ENCODE data around the gene ZNF69.
"Not testable (repeated sequence)": the region's sequence is repeated elsewhere in the genome, so short reads cannot be mapped to it uniquely, and the experiment has no call there.

ZNF69 gene

DNA sequence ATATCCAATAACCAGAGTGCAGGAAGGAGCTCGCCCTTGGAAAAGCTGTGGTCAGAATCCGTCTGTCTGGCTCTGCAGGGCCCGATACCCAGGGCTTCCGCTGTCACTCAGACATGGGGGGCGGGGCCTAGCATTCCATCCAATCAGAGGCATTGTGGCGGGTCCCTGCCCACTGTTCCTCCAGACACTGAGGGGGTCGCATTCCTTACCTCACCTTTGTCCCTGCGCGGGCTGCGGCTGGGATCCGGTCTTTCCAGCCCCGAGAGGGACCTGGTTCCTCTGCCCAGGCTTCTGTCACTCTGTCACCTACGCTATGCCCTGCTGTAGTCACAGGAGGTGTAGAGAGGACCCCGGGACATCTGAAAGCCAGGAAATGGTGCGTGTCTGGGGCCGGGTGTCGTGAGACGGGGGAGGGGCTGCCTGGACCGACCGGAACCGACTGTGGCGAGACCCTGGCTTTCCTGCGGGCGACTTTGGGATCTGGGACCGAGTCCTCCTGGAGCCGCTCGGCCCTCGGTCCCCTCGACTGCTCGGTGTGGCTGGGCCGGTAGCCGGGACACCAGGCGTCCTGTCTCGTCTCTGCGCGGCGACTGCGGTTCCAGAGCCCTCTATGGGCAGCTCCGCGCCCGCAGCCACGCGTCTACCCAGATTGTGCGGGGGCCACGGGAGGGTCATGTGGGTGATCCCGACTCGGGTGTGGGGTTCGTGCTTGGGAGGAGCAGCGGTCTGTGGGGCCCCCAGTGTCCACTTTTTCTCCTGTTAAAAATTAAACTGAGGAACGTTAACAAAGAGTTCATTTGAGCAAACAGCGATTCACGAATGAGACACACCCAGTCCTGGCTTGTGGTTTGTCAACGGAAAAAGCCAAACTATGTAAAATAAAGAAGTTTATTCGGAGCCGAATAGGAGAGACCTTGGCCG lies at the start of gene ZNF69:
Gene ZNF69, plus strand, starts transcription at position 172 of the 921 bp plus-strand sequence. Its CDS starts 142 bp downstream, at position 314.
- DNase-seq, result peak; percentile 77

DNA sequence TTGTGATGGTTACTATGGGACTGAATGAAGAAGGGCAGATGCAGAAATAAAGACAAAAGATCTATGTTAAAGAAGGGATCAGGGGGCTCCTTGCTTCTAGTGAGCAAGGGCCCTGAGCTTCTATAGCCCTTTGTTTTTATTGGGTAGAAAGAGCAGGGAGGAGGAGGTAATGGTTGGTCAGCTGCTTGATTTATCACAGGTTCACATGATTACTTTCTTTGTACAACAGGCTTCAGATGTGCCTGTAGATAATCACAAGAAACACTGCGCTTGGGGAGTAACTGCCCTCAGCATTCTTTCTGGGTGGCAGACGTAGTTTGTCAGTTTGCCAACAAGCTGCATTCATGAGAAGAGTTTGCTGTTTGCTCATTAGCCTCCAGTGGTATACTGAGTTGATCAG lies 43.9 kb upstream of the ZNF69 start:
- DNase-seq, result no peak

DNA sequence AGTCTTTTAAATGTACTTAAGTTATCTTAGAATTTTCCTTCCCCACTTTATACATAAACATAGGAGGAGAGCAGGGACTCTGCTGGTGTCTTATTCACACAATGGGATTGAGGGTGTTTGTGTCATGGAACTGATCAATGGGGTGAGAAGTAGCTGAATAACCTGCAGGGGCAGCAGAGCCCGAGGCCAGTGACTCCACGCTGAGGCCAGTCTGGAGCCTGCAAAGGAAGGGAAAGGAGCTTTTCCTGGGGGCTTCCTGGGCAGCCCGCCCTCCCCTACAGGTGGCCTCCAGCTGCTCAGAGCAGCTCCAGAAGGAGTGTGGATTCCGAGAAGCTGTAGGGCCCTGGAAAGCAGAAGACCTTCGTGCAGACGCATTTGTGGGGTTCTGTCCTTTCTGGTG lies 40.0 kb upstream of the ZNF69 start:
- not testable (repeated sequence) for DNase-seq

DNA sequence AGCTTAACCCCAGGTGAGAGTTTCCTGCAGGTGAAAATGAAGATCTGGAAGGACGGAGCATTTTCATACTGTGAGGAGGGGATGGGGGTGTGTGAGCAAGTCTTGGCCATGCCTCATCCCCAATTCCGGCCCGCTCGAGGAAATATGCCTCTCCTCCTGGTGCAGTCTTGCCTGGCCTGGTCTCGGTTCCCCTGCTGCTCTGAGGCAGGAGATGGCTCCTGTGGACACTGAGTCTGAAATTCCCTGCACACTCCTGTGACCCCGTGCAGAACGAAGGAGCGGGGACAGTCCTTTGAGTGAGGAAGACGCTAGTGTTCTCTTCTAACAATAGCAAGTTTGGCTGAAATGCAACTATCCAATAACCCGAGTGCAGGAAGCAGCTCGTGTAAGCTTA lies 39.4 kb upstream of the ZNF69 start:
- no peak for DNase-seq

DNA sequence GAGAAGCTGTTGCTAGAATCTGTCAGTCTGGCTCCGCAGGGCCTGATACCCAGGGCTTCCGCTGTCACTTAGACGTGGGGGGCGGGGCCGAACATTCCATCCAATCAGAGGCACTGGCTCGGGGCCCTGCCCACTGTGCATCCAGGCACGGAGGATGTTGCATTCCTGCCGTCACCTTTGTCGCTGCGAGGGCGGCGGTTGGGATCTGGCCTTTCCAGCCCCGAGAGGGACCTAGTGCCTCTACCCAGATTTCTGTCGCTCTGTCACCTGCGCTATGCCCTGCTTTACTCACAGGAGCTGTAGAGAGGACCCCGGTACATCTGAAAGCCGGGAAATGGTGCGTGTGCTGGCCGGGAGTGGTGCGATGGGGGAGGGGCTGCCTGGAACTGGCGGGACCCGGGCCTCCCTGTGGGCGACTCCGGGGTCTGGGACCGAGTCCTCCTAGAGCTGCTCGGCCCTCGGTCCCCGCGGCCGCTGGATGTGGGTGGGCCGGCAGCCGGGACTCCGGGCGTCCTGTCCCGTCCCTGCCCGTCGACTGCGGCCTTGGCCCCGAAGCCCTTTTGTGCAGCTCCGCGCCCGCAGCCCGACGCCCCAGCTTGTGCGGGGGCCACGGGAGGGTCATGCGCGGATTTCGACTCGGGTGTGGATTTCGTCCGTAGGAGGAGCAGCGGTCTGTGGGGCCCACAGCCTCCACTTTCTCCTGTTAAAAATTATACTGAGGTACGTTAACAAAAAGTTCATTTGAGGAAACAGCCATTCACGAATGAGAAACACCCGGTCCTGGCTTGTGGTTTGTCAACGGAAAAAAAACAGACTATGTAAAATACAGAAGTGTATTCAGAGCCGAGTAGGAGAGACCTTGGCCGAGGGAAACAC lies 38.8 kb upstream of the ZNF69 start, which contains the start of gene ZNF439:
Gene ZNF439, plus strand, starts transcription at position 133 of the 876 bp plus-strand sequence. Its CDS starts 142 bp downstream, at position 275.
- DNase-seq, result peak; percentile 93

DNA sequence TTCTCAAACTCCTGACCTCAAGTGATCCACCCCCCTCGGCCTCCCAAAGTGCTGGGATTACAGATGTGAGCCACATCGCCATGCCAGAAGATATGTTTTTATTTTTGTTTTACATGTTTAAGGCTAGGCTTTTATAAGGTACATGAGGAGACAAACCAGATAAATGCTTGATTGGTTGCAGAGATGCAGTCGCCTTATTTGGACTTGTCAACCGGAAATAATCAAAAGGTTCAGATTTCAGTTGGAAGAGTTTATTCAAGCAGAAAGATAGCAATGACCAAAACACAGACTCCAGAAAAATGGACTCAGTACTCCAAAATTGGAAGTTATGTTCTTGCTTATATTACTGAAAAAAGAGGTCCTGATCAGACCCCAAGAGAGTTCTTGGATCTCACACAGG lies 37.3 kb upstream of the ZNF69 start:
- not testable (repeated sequence) for DNase-seq

DNA sequence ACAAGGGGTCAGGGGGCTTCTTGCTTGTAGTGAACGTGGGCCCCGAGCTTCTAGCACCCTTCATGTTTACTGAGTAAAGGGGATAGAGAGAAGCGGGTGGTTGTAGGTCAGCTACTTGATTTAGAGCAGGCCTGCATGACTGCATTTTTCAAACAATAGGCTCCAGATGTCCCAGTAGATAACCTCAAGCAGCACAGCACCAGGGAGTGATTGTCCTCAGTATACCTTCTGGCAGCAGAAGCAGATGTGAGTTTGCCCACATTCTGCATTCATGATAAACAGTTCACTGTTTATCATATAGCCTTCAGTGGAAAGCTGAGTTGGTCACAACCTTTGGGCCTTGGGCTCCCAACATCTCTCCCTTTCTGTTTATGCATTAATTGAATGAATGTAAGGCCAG lies 34.2 kb upstream of the ZNF69 start:
- no peak for DNase-seq

DNA sequence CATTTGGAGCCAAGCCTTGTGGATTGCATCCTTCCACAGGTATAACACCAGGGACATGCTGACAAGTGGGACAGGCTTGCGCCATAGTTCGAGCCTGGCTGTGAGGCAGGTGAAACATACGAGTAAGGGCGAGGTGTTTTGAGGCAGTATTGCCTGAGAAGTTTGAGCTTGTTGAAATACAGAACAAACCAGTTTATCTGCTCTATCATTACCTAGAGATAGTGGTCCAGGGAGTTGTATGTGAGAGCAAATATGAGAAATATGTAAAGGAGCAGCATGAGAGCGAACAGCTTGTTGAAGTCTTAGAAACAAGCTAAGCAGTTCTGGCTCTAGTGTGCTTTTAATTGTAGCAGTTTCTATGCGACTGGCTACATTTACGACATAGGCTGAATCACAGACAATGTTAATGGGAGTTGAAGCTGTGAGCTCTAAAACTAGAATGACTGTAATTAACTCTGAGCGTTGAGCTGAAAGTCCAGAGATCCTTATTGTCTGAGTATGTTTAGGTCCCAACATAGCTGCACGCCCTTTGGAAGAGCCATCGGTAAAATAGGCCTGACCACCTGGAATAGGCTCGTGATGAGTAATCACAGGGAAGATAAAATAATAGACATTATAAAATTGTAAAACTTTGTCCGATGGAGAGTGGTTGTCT lies 30.9 kb upstream of the ZNF69 start:
- DNase-seq, result no peak

DNA sequence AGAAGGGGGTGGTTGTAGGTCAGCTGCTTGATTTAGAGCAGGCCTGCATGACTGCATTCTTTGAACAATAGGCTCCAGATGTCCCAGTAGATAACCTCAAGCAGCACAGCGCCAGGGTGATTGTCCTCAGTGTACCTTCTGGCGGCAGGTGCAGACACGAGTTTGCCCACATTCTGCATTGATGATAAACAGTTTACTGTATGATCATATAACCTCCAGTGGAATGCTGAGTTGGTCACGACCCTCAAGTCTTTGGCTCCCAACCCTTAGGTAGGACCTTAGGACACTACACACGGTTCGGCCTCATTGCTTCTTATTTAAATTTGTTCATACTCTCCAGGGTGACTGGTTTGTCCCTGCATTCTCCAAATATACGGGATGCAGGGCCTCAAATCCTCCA lies 26.9 kb upstream of the ZNF69 start:
- DNase-seq, result no peak

DNA sequence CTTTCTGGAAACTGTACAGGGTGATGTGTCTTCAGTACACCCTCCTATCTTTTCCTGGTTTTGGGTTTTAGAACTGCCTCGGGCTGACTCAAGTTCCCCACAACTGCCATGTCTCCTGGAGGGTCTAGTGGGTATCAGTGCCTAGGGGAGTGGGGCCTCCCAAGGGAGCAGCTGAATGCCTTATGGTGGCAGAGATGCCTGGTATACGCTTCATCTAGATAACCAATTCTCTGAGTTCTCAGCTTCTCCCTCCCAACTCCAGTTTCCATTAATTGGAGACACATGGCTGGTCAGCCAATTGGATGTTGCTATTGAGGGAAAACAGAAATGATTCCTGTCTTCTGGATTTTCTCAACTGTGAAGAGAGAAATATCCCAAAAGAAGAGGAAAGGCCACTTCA lies 26.3 kb upstream of the ZNF69 start:
- no peak for DNase-seq

DNA sequence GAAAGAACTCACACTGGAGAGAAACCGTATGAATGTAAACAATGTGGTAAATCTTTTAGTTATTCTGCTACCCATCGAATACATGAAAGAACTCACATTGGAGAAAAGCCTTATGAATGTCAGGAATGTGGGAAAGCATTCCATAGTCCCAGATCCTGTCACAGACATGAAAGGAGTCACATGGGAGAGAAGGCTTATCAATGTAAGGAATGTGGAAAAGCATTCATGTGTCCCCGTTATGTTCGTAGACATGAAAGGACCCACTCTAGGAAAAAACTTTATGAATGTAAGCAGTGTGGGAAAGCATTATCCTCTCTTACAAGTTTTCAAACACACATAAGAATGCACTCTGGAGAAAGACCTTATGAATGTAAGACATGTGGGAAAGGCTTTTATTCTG lies 19.8 kb upstream of the ZNF69 start:
- DNase-seq, result not testable (repeated sequence)

DNA sequence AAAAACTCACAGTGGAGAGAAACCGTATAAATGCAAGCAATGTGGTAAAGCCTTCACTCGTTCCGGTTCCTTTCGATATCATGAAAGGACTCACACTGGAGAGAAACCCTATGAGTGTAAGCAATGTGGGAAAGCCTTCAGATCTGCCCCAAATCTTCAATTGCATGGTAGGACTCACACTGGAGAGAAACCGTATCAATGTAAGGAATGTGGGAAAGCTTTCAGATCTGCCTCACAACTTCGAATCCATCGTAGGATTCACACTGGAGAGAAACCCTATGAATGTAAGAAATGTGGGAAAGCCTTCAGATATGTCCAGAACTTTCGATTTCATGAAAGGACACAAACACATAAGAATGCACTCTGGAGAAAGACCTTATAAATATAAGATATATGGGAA lies 19.4 kb upstream of the ZNF69 start:
- no peak for DNase-seq

DNA sequence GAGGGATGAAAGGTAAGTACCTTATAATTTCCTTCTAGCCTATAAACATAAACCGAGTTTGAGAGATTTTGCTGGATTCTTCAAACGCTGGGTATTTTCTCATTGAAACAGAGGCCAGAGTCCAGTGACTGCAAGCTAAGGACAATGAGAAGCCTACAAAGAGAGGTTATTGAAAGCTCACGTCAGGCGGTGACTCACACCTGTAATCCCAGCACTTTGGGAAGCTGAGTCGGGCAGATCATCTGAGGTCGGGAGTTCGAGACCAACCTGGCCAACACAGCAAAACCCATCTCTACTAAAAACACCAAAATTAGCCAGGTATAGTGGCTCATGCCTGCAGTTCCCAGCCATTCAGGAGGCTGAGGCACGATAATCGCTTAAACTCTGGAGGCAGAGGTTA lies 15.0 kb upstream of the ZNF69 start:
- DNase-seq, result no peak

DNA sequence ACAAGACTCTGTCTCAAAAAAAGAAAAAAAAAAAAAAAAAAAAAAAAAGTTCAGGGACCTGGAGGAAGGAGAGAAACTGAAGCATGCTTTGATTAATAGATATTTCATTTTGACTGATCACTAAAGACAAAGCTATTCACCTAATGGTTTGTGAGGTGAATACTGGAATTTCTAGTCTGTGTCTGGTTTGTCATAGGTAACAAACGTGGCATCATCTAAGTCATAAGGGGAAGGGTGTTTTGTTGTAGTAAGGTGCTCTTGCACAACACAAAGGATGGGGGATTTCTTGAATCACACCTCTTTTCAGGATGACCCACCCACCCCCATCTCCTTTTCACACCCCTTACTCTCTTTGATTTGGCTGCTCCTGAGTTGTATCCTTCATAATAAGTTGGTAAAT lies 13.8 kb upstream of the ZNF69 start:
- DNase-seq, result no peak

DNA sequence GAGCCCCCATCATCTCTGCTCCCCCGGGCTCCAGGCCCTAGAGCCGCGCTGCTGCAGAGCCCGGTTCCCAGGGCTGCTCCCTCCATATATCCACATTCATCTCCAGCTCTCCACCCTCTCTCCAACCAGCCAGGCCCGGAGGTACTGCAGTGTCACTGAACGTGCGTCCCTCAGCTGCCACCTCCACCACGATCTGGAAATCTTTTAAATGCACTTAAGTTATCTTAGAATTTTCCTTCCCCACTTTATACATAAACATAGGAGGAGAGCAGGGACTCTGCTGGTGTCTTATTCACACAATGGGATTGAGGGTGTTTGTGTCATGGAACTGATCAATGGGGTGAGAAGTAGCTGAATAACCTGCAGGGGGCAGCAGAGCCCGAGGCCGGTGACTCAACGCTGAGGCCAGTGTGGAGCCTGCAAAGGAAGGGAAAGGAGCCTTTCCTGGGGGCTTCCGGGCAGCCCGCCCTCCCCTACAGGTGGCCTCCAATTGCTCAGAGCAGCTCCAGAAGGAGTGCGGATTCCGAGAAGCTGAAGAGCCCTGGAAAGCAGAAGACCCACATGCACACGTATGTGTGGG lies 7.8 kb upstream of the ZNF69 start:
- not testable (repeated sequence) for DNase-seq

DNA sequence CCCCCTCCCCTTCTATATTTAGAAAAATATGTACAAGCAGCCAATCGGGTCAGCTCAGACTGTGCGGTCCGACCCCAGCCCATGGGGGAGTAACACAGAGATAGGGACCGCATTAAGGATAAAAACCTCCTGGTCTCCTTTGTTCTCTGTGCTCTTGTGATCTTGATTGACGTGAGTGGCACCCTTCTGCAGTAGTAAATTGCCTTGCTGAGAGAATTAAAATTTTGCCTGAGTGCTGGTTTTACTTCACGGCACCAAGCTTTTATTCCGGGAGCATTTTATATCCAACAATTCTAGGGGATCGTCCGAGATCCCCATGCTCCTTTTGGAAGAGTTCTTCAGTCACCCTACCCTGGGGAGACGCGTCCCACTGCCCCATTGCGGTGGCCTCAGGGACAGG lies 7.0 kb upstream of the ZNF69 start:
- DNase-seq, result no peak

DNA sequence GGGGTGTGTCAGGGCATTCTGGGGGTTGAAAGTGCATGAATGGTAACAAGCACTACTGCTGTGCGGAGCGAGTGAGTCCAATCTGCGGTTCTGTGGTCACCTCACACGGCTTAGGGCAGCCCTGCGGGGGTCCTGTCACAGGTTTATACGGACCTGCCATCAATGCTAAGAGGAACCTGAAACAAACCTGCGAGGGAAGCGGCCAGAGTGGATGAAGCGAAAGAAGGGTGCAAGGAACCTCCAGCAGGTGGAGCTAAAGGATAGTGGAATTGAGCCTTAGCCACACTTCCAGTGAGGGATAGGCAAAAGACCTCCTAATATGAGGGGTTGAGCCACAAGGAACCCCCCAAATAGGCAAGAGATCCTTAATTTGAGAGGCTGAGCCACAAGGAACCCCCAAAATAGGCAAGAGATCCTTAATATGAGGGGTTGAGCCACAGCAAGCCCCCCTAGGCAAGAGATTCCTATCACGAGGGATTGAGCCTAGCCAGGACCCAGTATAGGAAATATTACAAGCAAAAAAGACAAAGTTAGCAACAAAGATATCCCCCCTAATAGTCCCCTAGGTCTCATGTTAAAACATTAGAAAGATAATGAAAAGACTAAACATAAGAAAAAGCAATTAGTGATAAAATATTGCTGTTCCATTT lies 6.3 kb upstream of the ZNF69 start:
- peak; percentile 55 for DNase-seq

DNA sequence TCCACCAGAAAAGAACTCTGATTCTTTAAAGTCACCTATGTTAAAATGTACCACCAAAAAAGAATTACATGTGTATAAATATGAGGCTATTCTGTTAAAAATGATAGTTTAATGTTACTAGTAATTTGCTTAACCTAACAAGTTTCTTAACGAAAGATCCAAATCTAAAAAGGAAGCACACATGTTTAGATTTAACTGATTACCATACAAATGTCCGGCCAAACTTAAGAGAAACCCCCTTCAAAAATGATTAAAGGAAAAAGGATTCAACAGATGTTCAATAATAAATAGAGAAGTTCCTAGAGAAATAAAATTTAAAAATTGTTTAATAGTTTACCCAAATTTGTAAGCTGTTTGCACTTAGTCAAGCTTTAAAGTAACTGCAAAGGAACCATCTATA lies 5.0 kb upstream of the ZNF69 start:
- no peak for DNase-seq

DNA sequence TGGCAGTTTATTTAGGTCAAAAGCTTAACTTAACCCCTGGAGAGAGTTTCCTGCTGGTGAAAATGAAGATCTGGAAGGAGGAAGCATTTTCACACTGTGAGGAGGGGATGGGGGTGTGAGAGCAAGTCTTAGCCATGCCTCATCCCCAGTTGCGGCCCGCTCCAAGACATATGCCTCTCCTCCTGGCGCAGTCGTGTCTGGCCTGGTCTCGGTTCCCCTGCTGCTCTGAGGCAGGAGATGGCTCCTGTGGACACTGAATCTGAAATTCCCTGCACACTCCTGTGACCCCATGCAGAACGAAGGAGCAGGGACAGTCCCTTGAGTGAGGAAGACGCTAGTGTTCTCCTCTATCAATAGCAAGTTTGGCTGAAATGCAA lies 360 bp upstream of the ZNF69 start:
- no peak for DNase-seq

DNA sequence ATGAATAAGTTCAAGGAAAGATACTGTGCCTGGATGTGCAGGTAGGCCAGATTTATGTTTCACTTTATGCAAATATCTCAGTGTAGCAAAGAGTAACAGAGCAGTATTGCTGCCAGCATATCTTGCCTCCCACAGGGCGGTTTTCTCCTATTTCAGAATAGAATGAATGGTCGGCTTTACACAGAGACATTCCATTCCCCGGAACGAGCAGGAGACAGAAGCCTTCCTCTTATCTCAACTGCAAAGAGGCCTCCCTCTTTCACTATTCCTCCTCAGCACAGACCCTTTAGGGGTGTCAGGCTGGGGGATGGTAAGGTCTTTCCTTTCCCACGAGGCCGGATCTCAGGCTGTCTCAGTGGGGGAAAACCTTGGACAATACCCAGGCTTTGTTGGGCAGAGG lies 2.3 kb downstream of the ZNF69 start:
- DNase-seq, result not testable (repeated sequence)

DNA sequence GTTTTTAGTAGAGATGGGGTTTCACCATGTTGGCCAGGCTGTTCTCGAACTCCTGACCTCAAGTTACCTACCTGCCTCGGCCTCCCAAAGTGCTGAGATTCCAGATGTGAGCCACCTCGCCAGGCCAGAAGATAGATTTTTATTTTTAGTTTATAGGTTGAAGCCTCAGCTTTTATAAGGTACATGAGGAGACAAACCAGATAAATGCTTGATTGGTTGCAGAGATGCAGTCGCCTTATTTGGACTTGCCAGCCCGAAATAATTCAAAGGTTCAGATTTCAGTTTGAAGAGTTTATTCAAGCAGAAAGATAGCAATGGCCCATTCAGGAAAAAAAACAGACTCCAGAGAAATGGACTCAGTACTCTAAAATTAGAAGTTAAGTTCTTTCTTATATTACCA lies 3.1 kb downstream of the ZNF69 start:
- no peak for DNase-seq

DNA sequence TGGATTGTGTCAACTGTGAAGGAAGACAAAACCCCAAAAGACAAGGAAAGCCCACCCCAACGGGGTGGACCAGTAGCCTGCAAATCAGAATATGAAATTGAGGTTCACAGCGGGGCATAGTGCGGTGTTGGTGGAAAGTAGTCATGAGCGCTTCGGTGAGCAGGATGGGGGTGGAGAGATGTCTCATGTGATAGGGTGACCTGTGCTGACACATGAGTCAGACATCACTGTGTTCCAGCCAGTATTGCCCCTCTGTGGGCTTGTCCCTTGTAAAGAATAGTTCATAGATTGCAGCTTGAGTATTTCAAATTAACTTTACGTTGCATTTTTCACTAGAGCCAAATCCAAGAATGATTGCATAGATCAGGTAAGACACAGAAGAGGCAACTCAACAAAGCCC lies 7.3 kb downstream of the ZNF69 start:
- no peak for DNase-seq
